ENCODE results near the gene REEP2. TPM values are rescaled to one million over a fixed set of nuclear protein-coding genes. Genes with fewer than 3 reads are reported as not detected.

The REEP2 gene
- total RNA-seq, 1 donor from 2014 or later = 7.0 TPM

GRCh38 chr5:138448481-138449398, 9.9 kb downstream of the REEP2 start:
- DNase-seq (ENCODE audit: low spot score) = no peak

DNA sequence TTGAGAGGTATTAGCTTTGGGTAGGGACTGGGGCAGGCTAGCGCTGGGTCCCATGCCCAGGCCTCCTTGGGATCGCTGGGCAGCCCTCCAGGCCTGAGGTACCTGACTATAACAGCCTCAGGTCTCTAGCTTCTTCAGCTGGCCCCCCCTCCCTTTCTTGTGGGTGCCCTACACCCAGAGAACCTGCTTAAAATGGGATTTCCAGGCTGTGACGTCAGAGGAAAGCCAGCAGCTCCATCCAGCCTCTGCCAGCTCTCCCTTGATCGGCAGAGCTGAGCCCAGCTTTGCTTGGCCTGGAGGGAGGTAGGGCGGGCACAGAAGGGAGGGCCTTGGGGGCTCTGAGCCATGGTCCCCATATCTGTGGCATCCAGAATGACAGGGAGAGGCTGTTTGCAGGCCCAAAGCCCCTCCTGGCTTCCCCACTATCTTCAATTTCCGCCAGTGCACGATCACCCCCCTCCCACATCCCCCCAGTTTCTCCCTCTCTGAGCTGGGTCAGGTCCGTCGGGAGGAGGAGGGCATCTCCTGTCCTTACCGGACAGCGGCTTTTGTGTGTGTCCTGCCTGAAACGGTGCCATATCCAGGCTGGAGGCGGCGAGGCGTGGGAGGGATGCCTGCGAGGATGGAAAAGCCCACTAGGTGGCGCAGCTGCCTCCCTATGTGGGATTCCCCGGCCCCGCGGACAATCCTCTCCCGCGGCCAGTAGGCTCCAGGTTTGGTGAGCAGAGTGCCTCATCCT, 10.8 kb downstream of the REEP2 start:
- peak; percentile 89 for DNase-seq (ENCODE audit: low spot score)

DNA sequence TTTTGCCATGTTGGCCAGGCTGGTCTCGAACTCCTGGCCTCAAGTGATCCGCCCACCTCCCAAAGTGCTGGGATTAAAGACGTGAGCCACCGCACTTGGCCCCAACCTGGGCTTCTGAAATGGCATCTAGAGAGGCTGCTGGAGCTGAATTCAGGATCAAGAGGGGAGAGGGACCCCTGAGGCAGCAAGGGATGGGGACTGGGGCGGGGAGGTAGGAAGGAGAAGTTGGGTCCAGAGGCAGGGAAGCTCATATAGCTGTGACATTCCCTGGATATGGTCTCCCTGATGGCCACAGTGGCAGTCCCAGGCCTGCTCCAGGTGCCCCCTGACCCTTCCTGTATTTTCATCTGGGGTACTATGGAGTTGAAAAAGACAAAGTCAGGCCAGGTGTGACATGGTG, 12.1 kb downstream of the REEP2 start:
- DNase-seq (ENCODE audit: low spot score) = no peak

GRCh38 chr5:138452720-138453119, 13.9 kb downstream of the REEP2 start:
- DNase-seq (ENCODE audit: low spot score) = no peak

DNA sequence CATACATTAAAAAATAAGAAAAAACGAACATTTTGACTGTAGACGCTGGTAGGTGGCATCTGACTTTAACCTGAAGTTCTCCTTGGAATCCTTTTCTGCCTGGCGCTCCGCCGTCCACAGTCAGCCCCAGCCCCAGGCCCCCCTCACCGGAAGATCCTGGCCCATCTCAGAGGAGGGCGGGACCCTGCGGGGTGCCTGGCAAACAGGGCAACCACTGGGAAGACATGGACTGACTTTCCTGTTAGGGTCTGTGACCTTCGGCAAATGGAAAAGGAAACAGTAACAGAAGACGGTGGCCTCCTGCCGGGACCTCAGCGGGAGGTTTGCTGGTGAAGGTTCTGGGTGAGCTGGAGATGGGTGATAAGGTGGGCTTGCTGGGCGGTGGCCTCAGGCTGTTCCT, 14.7 kb downstream of the REEP2 start:
- no peak for DNase-seq (ENCODE audit: low spot score)

- no peak for DNase-seq (ENCODE audit: low spot score)
Measured at GRCh38 chr5:138454121-138454520, 15.3 kb downstream of the REEP2 start.

DNA sequence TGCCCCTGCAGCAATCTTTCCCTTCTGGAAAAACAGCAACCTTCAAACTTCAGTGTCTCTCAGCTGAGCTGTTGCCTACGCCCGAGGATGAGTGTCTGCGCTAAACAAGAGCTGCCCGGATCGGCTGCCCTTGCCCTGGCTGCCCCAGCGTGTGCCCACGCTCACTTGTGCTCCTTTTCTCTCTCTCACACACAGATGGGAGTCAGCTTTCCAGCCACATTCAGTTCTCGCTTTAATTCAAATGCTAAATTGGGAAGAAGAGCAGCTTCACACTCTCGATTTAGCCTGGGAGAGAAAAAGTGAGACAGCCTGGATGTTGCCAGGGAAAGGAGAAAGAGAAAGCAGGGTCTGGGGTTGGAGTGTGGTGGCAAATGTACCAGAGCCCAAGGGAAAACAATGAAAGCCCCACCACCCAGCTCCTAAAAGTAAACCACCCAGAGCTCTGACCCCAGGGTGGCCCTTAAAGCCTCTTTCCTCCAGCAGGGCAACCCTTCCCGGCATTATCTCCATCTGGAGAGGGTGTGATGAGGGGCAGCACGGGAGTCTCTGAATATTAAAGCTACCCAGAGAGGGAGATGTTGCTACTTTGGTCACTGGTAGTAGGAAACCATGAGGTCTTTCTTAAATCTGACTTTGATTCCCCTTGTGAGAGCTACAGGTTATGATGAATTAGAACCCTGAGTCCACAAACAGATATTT, 16.5 kb downstream of the REEP2 start:
- DNase-seq (ENCODE audit: low spot score) = no peak

DNA sequence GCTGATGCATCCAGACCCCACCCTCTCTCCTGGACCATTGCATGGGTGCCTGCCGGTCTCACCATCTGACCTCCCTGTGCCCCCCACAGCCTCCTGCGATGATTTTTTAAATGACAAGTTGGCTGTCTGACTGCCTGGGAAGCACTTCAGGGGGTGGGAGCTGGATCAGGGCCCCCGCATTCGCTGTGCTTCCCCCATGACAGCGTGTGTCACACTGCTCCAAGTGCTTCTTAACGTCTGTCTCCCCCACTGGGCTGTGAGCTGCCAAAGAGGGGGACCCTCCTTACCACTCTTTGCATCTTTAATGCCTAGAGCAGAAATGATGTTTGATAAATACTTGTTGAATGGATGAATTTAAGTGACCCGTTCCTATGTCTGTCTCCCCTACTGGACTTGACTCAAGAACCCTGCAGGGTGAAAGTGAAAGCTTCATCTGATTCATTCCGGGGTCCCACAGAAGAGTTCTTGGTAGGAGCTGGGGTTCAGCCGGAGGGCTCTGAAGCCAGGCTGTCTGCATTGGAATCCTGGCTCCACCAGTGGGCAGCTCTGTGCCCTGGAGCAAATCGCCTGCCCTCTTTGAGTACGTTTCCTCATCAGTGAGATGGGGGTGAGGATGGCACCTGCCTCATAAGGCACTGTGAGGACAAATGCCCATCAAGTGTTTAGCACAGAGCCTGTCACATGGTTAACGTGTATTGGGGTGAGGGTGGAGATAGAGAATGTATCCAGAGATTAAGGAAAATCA, 18.8 kb downstream of the REEP2 start:
- no peak for DNase-seq (ENCODE audit: low spot score)

DNA sequence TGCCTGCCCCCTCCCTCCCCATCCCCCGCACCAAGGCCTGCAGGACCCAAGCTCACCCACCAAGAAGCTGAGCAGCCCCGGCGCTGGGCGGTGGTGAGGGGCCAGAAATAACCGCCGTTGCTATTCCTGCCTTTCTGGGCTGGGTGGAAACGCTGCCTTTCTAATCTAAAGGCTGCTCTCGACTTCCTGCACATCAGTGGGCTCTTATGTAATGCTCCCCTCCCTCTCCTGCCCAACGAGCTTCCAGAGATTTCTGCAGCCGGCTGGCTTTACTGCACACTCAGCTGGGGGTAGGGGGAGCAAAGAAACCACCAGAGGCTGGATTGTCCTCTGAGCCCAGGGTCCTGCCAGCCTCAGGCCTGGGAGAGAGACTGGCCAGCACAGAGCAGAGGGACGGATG, 19.5 kb downstream of the REEP2 start:
- no peak for DNase-seq (ENCODE audit: low spot score)

- no peak for DNase-seq (ENCODE audit: low spot score)
Measured at GRCh38 chr5:138458856-138459255, 20.0 kb downstream of the REEP2 start.

DNA sequence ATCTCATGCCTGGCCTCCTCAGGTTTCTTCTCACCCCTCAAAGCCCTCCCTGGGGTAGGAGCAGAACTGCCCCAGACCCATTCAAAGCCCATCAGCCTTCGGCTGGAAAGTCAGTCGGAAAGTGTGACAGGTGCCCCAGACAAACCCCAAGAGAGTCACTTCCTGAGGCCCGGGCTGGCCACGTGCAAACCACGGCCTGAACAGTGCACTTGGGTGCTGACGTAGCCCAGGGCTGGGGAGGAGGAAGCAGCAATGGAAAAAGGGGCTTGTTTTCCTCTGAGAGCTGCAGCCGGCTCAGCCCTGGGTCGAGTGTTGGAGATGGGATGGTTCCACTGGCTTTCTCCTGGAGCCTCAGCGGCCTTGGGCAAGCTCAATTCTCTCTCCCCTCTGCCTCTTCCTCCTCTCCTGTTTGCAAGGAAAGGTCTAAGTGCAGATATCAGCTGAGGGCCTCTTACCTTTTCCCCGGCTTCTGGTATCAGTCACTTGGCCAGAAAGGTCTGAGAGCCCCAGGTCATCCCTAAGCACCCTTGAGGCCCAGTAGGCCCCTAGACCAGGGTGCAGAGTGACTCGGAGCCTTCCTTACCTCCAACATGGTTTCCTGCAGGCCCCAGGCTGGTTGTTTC, 20.6 kb downstream of the REEP2 start:
- DNase-seq (ENCODE audit: low spot score) = no peak

DNA sequence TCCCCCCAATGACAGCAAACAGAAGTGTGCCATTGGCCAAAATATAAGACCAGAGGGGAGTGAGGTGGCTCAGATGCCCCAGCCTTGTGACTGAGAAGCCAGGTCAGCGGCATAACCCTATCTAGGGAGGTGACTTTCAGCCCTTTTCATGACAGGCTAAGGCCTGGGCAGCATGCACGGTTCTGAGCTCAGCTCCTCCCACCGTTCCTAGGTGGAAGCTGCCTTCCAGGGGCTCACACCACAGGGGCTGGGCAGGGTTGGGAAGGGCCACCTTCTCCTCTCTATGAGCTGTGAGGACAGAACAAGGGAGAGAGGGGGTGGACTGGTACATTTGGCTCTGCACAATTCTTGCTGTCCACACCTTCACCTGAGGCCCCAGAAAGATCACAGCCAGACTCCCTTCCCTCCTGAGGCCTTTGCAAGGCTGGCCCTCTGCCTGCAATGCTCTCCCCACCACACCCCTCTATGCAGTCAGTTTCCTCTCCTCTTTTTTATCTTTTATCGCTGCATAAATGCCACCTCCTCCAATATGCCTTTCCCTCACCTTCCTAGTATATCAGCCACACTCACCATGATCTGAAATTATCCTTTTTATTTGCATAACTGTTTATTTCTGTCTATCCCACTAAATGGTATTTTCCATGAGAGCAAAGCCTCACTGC, 21.3 kb downstream of the REEP2 start:
- no peak for DNase-seq (ENCODE audit: low spot score)

GRCh38 chr5:138461343-138462125, 22.7 kb downstream of the REEP2 start:
- DNase-seq (ENCODE audit: low spot score) = no peak

- no peak for DNase-seq (ENCODE audit: low spot score)
Measured at GRCh38 chr5:138463419-138464007, 24.7 kb downstream of the REEP2 start.

DNA sequence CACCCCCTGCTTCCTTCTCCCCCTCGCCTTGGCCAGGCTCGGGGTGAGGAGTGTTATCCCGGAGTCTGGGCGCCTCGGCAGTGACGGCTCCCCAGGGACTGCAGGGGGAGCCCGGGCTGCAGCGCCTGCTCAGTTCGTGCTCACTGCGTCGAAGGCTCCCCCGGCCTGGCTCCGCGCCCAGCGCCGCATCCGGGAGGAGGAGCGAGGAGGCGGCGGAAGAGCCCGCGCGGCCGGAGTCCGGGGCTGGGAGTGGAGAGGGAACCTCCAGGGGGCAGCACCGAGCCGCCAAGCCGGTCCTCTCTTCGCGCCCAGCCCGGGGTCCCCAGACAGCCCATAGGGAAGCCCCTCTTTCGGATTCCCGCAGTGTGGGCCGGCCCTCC, 25.1 kb downstream of the REEP2 start:
- peak; percentile 97 for DNase-seq (ENCODE audit: low spot score)

DNA sequence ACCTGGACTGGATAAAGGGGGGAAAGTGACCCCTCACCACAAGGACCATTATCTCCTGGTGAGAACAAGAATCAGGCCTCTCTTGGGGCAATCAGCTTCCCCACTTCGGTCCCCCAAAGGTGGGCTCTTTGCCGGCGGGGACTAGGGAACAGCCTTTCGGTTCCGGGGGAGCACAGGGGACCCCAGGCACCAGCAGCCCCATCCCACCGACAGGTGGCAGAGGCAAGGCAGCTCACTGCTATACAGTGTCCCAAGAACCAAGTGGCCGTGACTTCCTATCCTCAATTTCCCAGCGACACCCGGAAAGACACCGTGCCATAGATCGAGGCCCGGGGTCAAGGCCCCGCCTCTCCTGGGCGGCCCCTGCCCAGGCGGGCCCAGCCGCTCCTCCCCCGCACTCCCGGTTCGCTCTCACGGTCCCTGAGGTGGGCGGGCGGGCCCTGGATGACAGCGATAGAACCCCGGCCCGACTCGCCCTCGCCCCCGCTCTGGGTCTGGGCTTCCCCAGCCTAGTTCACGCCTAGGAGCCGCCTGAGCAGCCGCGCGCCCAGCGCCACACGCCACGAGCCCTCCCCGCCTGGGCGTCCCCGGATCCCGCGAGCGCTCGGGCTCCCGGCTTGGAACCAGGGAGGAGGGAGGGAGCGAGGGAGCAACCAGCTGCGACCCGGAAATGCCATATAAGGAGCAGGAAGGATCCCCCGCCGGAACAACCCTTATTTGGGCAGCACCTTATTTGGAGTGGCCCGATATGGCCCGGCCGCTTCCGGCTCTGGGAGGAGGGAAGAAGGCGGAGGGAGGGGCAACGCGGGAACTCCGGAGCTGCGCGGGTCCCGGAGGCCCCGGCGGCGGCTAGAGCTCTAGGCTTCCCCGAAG, 25.8 kb downstream of the REEP2 start:
- peak; percentile 98 for DNase-seq (ENCODE audit: low spot score)

DNA sequence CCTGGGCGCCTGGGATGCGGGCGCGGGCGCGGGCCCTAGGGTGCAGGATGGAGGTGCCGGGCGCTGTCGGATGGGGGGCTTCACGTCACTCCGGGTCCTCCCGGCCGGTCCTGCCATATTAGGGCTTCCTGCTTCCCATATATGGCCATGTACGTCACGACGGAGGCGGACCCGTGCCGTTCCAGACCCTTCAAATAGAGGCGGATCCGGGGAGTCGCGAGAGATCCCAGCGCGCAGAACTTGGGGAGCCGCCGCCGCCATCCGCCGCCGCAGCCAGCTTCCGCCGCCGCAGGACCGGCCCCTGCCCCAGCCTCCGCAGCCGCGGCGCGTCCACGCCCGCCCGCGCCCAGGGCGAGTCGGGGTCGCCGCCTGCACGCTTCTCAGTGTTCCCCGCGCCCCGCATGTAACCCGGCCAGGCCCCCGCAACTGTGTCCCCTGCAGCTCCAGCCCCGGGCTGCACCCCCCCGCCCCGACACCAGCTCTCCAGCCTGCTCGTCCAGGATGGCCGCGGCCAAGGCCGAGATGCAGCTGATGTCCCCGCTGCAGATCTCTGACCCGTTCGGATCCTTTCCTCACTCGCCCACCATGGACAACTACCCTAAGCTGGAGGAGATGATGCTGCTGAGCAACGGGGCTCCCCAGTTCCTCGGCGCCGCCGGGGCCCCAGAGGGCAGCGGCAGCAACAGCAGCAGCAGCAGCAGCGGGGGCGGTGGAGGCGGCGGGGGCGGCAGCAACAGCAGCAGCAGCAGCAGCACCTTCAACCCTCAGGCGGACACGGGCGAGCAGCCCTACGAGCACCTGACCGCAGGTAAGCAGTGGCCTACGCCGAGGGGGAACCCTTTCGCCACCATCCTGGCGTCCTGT, 26.6 kb downstream of the REEP2 start, which contains the start of gene EGR1:
EGR1 (plus strand) TSS at position 219 of the 864 bp plus-strand sequence; CDS start at position 502, 283 bp downstream.
- DNase-seq (ENCODE audit: low spot score) = peak; percentile 95

Measured in ureter (tissue), 1 donor.